ENCODE results near the gene TANGO6.
A peak's percentile ranks its signal among the peaks of the same experiment; 100 is the strongest.

The TANGO6 gene

DNA sequence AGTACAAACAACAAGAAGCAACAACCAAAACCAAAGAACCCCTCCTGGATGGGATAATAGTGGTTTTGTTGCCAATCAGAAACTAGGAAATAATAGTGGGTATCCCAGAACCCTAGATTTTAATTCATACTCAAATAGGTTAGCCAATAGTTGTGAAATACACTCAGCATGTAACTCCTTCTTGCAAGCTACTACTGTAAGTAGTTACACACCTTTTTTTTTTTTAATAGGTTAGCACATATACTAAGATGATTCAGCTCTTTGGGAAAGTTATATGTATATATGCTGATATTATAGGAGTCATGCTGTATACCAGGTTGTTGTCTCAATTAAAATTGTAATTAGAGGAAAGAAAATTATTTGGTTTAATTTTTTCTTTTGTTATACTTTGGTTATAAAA is 169.6 kb downstream of the TANGO6 start:
- peak; percentile 52 for DNase-seq (ENCODE audit: low read depth)
- H3K4me3 ChIP-seq (ENCODE audit: low read length), result no peak overlapping the region
- TF ChIP-seq, protein P1, sequence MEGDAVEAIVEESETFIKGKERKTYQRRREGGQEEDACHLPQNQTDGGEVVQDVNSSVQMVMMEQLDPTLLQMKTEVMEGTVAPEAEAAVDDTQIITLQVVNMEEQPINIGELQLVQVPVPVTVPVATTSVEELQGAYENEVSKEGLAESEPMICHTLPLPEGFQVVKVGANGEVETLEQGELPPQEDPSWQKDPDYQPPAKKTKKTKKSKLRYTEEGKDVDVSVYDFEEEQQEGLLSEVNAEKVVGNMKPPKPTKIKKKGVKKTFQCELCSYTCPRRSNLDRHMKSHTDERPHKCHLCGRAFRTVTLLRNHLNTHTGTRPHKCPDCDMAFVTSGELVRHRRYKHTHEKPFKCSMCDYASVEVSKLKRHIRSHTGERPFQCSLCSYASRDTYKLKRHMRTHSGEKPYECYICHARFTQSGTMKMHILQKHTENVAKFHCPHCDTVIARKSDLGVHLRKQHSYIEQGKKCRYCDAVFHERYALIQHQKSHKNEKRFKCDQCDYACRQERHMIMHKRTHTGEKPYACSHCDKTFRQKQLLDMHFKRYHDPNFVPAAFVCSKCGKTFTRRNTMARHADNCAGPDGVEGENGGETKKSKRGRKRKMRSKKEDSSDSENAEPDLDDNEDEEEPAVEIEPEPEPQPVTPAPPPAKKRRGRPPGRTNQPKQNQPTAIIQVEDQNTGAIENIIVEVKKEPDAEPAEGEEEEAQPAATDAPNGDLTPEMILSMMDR (IDR thresholded peaks at IDR 0.05; ENCODE audit: insufficient read depth, low read depth, low read length, missing control alignments), result no peak

DNA sequence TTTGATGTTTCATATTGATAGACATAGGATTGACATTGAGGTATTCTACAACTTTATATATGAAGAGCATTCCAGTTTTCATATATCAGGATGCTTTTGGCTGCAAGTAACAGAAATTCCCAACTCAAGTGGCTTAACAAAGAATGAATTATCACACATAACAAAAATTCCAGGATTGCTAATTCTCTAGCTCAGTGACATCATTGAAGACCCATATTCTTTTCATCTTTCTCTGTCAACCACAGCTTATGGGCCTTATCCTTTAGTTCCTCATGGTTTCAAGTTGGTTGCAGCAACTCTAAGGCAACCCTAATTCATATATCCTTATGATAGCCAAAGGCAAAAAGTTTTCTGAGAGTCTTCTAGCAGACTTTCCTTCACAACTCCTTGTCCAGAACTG is 170.7 kb downstream of the TANGO6 start:
- TF ChIP-seq, protein P1 (IDR thresholded peaks at IDR 0.05; ENCODE audit: insufficient read depth, low read depth, low read length, missing control alignments), result no peak
- DNase-seq (ENCODE audit: low read depth), result no peak
- no peak overlapping the region for H3K4me3 ChIP-seq (ENCODE audit: low read length)

DNA sequence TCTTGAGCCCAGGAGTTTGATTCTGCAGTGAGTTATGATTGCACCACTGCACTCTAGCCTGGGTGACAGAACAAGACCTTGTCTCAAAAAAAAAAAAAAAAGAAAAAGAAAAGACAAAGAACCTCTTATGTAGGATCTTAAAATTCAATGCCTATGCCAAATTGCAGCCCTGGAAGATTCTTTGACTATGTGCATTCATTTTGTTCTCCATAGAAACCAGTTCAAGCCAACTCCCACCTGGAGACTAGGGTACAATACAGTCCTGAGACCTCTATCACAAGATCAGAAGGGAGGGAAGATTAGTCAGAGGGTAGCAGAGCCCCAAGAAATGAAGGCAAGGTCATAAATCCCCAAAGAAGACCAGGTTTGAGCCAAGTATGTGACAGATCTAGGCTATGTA is 171.5 kb downstream of the TANGO6 start:
- no peak for DNase-seq (ENCODE audit: low read depth)
- no peak overlapping the region for H3K4me3 ChIP-seq (ENCODE audit: low read length)
- TF ChIP-seq, protein P1 (IDR thresholded peaks at IDR 0.05; ENCODE audit: insufficient read depth, low read depth, low read length, missing control alignments), result no peak

DNA sequence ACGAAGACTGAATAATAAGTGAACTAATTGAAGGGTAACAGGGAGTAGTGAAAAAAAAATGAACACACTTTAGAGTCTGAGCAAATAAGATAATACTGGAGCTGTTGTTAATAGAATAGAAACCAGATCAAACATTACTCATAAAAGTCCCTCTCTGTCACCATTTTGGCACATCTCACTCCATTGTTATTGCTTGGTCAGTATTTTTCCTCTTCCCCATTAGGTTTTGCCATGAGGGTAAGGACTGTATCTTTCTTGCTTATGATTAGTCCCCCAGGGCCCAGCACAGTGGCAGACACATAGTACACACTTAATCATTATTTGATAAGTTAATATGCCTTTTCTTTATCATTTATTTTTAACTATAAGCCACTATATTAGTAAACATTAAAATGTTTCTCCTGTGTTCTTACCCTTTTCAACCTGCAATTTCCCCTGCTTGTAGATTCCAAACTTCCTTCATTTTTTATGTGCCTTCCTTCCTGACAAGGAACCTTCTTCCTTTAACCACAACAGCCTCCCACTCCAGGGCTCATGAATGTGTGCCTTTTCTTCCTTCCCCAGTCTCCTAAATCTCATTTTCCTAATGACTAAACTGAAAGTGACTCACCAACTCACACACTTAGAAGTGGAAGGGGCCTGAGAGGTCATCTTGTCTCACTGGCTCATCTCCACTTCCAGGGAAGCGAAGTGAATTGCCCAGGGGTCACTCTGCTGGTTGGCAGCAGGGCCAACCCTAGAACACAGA is 173.9 kb downstream of the TANGO6 start:
- DNase-seq (ENCODE audit: low read depth), result peak; percentile 71

DNA sequence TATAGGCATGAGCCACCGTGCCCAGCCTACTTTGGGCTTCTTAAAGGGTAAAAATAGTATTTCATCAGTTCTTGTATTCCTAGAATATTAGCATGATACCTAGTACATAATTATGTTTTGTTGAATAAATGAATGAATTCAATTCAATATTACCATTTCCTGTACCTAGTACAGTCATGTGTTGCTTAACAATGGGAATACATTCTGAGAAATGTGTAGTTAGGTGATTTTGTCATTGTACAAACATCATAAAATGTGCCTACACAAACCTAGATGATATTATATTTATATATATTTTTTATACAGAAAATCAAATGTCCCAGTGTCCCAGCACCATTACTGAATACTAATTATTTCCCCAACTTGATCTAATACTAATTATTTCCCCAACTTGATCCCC is 176.5 kb downstream of the TANGO6 start:
- no peak overlapping the region for H3K4me3 ChIP-seq (ENCODE audit: low read length)
- no peak for DNase-seq (ENCODE audit: low read depth)
- TF ChIP-seq, protein P1 (IDR thresholded peaks at IDR 0.05; ENCODE audit: insufficient read depth, low read depth, low read length, missing control alignments), result no peak

More for the DNA sequence above, 173.9 kb downstream of the TANGO6 start:
- no peak overlapping the region for H3K4me3 ChIP-seq (ENCODE audit: low read length)
- TF ChIP-seq, protein P1 (IDR thresholded peaks at IDR 0.05; ENCODE audit: insufficient read depth, low read depth, low read length, missing control alignments), result no peak

DNA sequence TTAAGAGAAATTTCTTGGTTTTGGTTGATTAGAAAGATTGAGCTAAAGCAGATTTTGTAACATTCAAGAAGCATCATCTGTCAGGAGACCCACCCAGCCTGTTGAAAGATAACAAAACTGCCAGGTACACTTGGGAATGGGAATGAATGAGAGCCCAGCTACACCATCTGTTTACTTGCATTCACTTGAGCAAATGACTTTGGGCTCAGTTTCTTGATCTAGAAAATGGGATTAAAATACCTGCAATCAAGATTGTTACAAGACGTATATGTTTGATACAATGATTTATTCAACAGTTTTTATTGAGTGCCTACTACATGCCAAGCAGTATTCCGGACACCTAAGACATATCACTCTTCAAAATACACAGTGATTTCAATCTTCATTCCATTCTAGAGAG is 185.8 kb downstream of the TANGO6 start:
- TF ChIP-seq, protein P1 (IDR thresholded peaks at IDR 0.05; ENCODE audit: insufficient read depth, low read depth, low read length, missing control alignments), result no peak
- no peak overlapping the region for H3K4me3 ChIP-seq (ENCODE audit: low read length)
- DNase-seq (ENCODE audit: low read depth), result no peak

DNA sequence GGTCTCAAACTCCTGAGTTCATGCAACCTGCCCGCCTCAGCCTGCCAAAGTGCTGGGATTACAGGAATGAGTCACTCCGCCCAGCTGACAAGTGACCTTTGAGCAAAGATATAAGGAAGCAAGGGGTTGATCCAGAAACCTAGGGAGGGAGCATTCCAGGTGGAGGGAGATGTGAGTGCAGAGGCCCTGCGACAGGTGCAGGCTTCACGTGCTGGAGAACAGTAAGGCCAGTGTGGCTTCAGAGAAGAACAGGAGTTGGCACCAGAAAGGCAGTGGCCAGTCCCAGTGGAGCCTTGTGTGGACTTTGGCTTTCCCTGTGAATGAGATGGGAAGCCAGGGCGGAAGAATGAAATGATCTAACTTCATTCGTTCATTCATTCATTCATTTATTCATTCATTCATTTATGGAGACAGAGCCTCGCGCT is 188.6 kb downstream of the TANGO6 start:
- H3K4me3 ChIP-seq (ENCODE audit: low read length), result no peak overlapping the region
- TF ChIP-seq, protein P1 (IDR thresholded peaks at IDR 0.05; ENCODE audit: insufficient read depth, low read depth, low read length, missing control alignments), result no peak
- peak; percentile 43 for DNase-seq (ENCODE audit: low read depth)

Measured in epithelial cell of esophagus (primary cell).